SK-N-MC (cell line): Measurements from ENCODE around the gene MGAT4D.

Source experiments
- EZH2 ChIP-seq: fragments of 200-600 bp; sonication (generic); IDR thresholded peaks from one replicate; pipeline ENCODE4 v1.6.1; 2017; ENCODE audit warnings: antibody characterized with exemption
- POLR2AphosphoS5 ChIP-seq: IDR thresholded peaks from 2 replicates; pipeline ENCODE4 v1.6.1; 2012; ENCODE audit warnings: mild to moderate bottlenecking, low read depth, low read length, borderline replicate concordance

DNA sequence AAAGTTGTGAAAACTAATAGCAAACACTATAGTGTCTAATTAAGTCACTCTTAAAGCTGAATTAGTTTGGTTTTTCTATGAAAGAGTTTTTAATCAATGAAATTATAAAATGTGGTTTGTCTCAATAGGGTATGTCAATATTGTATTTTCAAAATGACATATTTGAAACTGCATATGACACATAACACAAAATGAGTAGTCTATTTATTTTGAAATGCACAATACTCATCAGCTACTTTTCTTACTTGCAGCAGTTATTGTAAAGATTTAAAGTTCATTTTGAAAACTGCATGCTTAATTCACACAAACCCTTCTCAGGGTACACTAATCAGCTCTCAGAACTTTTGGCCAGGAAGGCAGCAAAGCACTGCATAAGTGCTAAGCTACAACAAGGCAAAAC lies 91.8 kb downstream of the MGAT4D start:
- no peak for TF ChIP-seq POLR2AphosphoS5
- TF ChIP-seq EZH2 = no peak
